GM18909 (cell line): ENCODE measurements around the gene ANKMY1.

Experiments used
- ATAC-seq: cut with Tn5 transposase; IDR thresholded peaks from one replicate; pipeline ENCODE4 v1.9.1; 2021; ENCODE audit warnings: mild to moderate bottlenecking; ENCODE audit not compliant: unreplicated experiment, poor library complexity

ANKMY1 gene

GRCh38 chr2:240557808-240558207 is at the start of gene ANKMY1:
TSS of gene ANKMY1 (minus strand) at chr2:240557988. CDS start at chr2:240557335, 653 bp downstream.
- no peak for ATAC-seq

GRCh38 chr2:240605867-240606743 is 48.3 kb upstream of the ANKMY1 start:
- no peak for ATAC-seq

DNA sequence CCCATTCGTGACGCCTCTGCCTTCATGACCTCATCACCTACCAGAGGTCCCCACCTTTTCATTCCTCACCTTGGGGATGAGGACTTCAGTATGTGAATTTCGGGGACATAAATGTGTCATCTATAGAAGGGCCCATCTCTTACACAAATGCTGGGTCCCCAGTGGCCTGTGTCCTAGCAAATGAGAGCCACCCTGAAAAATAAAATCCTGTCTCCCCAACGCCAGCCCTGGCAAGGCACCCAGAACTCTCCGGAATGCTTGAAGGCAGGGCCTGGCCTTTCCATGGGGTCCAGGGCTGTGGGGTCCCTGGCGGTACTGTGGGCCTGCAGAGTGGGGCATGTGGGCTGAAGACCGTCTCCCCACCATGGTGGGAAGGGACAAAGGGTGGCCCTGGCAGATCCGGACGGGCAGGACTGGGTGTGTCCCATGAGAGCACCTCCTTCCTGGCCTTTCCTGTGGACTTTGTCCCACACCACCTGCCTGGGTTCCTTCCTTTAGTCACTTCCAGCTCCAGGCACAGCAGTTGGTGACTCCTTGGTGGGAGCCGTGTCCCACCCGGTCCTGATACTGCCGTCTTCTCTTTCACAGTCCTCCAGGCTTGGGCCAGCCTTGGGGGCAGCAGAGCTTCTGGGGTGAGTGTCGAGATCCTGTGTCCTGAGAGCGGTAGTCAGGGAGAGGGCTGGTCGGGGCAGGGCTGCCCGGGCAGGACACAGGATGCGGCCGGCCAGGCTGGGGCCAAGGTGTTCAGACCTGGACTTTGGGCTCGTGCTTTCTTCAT is 47.3 kb upstream of the ANKMY1 start:
- no peak for ATAC-seq

DNA sequence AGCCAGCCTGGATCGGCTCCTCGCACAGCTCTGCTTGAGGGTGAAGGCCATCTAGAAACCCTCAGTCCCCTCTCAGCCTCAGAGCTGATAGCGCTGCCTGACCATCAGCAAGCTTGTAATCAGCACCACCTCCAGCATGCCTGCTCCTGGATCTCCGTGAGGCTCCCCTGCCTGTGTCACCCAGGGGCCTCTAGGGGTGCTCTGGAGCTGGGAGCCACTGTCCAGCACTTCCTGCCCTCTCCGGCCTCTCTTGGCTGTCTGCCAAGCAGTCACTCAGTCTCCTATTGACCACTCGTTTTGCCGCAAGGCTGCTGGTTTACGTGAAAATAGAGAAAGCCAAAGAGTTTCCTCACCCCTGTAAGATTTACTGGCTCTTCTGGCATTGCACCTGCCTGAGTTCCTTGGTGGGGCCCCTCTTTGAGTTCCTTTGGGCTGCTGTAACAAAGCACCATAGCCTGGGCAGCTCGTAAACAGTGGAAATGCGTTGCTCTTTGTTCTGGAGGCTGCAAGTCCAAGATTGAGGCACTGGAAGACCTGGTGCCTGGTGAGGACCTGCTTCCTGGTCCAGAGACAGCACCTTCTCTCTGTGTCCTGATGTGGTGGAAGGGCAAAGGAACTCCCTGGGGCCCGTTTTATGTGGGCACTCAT is 46.6 kb upstream of the ANKMY1 start:
- ATAC-seq: no peak

DNA sequence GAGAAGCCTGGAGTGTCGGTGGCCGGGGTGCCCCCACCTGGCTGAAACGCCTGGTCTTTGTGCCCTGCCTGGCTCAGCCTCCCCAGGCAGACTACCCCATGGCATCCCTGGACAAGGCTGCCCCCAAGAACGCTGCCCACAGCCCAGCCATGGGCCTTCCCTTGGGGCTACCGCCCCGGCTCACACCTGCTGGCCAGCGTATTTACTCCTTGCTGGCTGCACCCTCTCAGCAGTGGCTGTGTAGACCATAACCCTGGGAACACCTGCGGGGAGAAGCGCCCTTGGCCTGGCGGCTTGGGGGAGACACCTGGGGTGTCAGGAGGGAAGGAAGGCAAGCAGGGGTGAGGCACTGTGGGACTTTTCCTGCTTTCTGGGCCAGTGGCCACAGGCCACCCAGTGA is 46.1 kb upstream of the ANKMY1 start:
- ATAC-seq: no peak

DNA sequence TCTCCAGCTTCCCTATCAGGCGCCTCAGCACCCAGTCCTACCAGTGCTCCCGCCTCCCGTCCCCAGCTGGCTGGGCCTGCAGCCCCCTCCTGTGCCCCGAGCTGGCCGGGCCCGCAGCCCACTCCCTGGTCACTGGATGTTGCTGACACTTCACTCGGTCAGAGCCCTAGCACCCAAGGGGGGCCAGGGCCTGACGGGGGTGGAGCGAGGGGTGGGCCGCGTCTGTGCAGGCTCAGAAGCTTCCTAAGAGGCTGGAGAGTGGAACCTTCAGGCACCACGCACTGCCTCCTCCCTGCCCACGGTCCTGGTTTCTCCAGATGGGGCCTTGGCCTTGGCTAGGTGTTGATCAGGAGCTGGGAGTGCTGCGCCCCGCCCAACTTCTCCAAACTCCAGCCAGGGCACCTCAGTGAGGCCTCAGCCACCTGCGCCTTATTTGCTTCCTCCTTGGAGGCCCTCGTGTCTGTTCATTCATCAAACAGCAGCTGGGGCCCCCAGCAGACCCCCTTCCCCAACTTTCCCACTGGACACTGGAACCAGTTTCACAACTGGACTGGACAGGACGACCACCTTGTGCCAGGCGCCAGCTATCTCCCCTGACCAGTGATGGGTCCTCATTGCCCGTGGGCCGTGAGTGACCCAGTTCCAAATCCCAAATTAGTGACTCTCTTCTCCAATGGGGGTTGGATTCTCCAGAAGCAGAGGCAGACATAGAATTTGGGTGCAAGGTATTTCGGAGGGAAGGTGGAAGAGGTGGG is 45.5 kb upstream of the ANKMY1 start:
- no peak for ATAC-seq

DNA sequence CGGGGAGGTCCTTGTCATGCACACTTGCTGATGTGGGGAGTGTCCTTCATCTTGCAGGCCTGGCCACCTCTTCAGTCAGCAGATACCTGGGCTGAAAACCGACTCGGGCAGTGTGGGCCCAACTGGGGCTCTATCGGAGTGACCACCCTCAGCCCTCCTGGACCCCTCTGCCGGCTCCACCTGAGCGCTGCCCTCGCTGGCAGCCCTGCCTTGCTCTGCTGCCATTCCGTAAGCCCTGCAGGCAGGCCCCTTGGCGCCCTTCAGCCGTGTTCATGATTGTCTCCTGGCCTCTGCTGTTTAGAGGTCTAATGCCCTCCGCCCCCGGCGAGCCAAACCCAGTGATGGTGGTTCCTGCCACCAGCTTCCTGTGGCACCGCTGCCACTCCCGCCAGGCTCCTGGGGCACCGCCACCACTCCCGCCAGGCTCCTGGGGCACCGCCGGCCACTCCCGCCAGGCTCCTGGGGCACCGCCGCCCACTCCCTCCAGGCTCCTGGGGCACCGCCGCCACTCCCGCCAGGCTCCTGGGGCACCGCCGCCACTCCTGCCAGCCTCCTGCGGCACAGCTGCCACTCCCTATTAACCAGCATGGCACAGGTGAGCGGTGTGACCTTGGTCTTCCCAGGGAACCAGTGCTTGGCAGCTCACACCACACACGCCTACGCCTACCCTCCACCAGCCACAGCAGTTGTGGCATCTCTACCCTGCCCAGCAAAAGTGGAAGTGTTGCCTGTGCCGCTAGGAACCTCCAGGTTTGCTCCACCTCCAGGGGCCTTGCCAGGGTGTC is 44.7 kb upstream of the ANKMY1 start:
- no peak for ATAC-seq

GRCh38 chr2:240601831-240602160 is 44.0 kb upstream of the ANKMY1 start:
- no peak for ATAC-seq

GRCh38 chr2:240601061-240601830 is 43.5 kb upstream of the ANKMY1 start:
- ATAC-seq: no peak

GRCh38 chr2:240600451-240600961 is 42.7 kb upstream of the ANKMY1 start:
- ATAC-seq: no peak

DNA sequence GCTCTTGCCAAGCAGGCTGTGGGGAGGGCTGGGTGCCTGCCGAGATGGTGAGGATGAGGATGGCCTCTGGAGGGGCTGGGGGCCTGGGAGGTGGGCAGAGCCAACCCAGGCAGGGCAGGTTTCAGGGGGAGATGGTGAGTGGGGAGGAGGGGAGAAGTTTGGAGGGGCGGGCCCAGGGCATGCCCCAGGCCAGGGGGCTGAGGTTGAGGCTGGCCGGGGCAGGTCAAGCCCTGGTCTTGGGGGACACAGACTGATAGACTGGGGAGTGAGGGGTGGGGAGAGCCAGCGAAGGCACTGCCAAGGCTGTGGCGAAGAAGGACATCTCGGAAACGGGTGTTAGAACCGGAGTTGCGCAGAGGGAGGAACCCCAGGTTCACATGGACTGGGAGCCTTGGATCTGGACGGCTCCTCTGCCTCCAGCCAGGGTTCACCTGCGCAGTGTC is 41.4 kb upstream of the ANKMY1 start:
- ATAC-seq: no peak

DNA sequence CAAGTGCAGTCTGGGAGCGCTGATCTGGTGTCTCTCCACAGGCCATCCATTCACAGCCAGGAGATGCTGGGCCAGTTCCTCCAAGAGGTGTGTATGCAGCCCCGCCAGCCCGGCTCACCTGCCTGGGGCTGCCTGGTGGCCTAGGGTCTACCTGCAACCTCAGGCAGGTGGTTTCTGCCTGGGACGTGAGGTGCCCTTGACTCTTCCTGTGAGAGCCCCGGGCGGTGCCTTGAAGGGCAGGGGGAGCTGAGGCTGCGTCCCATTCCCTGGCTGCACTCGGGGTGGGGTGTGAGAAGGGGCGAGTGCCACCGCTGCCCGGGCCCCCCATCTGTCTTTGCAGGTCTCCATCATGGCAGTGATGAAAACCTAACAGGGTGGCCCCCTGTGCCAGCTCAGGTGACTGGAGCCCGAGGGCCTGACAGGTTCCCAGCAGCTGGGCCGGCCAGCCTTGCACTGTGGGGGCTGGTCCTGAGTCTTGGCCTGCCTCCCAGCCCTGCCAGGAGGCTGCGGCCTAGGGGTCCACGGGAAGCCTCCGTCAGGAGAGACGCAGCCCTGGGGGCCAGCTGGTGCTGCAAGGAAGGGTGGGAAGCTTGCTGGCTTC is 40.6 kb upstream of the ANKMY1 start:
- ATAC-seq: no peak

DNA sequence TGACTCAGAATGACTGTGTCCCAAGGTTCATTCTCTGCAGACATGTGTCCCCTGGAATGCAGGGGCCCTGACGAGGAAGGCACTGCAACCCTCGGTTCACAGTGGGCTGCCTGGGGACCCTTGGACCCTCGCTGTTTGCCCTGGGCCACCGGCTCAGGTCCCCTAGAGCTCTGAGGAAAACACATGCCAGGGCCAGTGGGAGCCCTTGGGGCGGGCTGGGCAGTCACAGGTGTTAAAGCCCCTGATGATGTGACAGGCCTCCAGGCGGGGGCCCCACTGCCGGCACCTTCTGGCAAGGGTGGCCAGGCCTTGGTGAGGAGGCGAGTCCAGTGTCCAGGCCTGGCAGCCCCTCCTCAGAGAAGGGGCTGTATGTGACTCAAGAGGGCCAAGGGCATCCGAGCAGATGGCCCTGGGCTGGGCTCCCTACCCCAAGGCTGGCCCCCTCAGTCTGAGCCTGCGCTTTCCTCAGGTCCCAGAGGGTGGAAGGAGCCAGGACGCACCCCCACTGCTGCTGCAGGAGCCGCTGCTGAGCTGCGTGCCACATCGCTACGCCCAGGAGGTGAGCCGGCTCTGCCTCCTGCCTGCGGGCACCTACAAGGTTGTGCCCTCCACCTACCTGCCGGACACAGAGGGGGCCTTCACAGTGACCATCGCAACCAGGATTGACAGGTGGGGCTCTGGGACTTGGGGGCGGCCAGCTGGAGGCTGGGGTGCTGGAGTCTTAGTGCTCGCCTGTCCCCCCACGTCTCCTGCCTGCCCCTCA is 39.8 kb upstream of the ANKMY1 start:
- no peak for ATAC-seq

DNA sequence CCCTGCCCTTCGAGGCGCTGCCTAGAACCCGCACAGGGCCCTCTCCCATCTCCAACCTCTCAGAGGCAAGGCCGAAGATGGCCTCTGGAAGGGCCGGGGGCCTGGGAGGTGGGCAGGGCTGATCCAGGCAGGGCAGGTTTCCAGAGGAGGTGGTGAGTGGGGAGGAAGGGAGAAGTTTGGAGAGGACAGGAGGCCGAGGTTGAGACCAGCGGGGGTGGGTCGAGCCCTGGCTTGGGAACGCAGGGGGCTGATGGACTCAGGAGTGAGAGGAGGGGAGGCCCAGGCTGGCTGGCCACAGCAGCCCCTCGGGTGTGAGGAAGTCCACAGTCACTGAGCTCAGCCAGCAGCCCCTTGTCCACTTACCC is 39.2 kb upstream of the ANKMY1 start:
- ATAC-seq: no peak

DNA sequence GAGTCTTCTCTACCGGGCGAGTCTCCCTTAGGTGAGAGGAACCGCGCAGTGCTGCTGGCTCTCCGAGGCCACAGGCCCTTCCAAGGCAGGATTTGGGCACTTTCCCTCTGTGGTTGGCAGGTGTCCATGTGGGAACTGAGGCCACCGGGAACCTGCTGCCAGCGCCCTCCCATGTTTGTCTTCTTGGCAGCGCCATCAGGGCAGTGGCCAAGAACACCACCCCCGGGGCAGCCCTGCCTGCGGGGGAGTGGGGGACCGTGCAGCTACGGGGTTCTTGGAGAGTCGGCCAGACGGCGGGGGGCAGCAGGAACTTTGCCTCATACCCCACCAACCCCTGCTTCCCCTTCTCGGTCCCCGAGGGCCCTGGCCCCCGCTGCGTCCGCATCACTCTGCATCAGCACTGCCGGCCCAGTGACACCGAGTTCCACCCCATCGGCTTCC is 38.7 kb upstream of the ANKMY1 start:
- no peak for ATAC-seq

DNA sequence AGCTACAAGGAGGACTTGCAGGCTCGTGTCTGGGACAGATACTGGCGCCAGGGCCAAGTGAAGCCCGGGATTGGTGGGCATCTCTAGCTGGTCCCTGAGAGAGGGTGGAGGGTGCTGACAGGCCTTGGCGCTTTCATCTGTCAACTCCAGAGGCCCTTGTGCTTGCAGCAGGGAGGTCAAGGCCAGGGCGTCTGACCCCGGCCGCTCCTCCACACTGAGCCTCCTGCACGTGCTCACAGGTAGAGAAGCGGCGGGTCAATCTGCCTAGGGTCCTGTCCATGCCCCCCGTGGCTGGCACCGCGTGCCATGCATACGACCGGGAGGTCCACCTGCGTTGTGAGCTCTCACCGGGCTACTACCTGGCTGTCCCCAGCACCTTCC is 38.3 kb upstream of the ANKMY1 start:
- ATAC-seq: no peak

GRCh38 chr2:240595381-240596079 is 37.7 kb upstream of the ANKMY1 start:
- ATAC-seq: no peak
